ENCODE data around the gene ITGA1. TPM values are rescaled to one million over a fixed set of nuclear protein-coding genes. Genes with fewer than 3 reads are reported as not detected.
"Not testable (repeated sequence)": the region's sequence is repeated elsewhere in the genome, so short reads cannot be mapped to it uniquely, and the experiment has no call there.

ITGA1 gene
- total RNA-seq, 1 experiment from 2014 or later: 21.1 TPM

DNA sequence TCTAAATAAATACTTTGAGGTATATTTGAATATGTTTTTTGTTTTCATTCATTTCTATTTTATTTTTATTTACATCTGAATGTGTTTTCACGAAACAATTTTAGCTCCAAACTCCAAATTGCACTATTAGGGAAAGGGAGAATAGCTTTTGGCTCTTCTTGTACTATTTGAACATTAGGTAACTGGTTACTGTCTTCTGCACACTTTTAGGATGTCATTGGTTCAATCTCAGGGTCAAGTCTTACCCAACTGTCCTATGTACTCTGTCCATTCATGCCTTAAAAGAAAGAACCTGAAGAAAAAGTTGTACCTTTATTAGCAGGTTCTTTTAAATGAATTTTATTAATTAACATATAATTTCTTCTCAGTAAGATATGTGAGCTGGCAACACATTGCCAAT is 51.6 kb downstream of the ITGA1 start:
- in situ Hi-C loops (cut with HindIII; ENCODE audit: low pct_unique_long_range_greater_than_20kb, low sequenced_read_pairs): no loop called here

DNA sequence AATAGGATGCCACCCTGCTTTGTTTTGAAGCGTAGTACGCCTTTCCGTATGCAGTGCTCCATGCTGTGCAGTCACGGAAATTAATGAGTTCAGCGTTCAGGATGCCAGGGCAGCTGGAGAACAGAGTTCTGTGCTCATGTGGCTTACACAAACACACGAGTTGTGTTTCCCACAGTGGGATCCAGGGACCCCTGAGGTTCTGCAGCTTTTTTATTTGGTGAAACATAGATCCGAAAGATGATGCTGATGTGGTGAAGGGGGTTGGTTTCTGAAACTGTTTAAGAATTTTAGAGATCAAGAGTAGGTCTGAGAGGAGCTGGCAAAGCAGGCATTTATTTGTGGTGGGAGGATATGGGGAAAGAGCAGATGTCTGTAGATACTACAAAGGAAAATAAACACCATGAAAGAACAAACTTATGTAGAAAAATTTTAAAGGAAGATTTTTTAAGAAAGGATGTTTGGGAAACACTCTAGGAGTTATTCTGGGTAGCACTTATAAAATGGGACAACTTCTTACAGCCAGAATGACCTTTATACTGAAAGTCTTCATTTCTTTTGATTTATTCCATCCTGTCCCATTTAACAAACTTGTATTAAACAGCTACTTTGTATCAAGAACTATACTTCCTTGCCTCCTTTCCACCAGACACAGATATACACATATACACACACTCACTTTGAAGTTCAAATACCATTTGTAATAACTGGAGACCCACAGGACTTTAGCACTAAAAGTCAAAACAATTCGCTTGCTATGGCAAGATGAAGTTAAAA is 52.7 kb downstream of the ITGA1 start:
- in situ Hi-C loops (cut with HindIII; ENCODE audit: low pct_unique_long_range_greater_than_20kb, low sequenced_read_pairs): no loop called here
- no peak for DNase-seq (ENCODE audit: low read depth, low spot score)

More for the DNA sequence above, 51.6 kb downstream of the ITGA1 start:
- no peak for DNase-seq (ENCODE audit: low read depth, low spot score)

DNA sequence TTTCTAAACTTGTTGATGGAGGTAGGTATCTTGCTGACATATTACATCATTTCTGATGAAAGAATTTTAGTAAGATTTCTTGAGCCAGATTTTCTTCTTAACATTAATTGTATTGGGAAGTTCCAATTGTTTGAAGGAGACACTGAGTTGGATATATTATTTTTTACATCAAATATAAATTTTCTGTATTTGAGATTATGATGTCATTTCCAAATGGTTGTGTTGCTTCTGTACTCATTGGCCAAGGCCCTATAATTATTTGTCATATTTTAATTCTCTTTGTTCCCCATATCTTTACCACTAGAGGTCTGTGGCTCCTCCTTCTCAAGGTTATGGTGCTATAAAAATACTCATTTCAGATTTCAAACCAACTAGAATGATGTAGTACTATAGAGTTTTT is 53.4 kb downstream of the ITGA1 start:
- no peak for DNase-seq (ENCODE audit: low read depth, low spot score)
- in situ Hi-C loops (cut with HindIII; ENCODE audit: low pct_unique_long_range_greater_than_20kb, low sequenced_read_pairs): no loop called here

GRCh38 chr5:52842111-52842510 is 54.4 kb downstream of the ITGA1 start:
- in situ Hi-C loops (cut with HindIII; ENCODE audit: low pct_unique_long_range_greater_than_20kb, low sequenced_read_pairs): no loop called here
- no peak for DNase-seq (ENCODE audit: low read depth, low spot score)

DNA sequence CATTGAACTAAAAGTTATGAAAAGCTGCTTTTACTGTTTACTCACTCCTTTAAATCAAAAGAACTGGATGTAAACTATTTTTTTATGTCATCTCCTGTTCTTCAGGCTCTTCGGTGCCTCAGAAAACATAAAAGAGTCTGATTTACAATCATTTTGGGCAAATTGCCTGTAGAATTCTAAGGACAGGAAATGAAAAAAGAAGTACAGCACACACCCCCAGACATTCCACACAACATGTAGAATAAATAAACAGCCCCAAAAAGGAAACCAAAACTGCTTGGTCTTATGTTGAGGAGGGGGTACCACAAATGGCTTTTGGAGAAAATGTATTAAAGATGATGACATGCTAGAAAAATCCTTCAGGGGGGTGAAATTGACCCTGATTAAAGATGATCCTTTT is 57.2 kb downstream of the ITGA1 start:
- no peak for DNase-seq (ENCODE audit: low read depth, low spot score)
- in situ Hi-C loops (cut with HindIII; ENCODE audit: low pct_unique_long_range_greater_than_20kb, low sequenced_read_pairs): no loop called here

GRCh38 chr5:52846182-52846842 is 58.6 kb downstream of the ITGA1 start:
- DNase-seq (ENCODE audit: low read depth, low spot score): no peak
- in situ Hi-C loops (cut with HindIII; ENCODE audit: low pct_unique_long_range_greater_than_20kb, low sequenced_read_pairs): no loop called here

- DNase-seq (ENCODE audit: low read depth, low spot score); in situ Hi-C loops (cut with HindIII; ENCODE audit: low pct_unique_long_range_greater_than_20kb, low sequenced_read_pairs): not testable (repeated sequence)
Measured at GRCh38 chr5:52848688-52849087, 61.0 kb downstream of the ITGA1 start.

DNA sequence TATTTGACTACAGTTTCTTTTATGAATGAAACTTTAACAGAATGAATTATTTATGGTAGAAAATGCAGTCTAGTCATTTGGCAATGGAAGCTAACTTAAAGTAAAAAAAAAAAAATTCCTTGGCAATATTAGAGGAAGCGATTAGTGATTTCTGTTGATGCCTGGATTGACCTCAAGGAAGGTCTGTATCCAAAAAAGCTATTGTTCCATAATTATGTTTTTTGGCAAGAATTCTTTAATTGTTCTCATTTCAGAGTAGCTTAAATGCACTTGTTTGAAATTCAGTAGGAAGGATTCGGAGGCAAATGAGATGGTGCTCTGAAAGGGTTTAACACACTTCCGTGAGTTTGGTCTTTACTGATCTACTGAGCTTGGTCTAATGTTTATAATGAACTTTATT is 61.8 kb downstream of the ITGA1 start:
- no peak for DNase-seq (ENCODE audit: low read depth, low spot score)
- in situ Hi-C loops (cut with HindIII; ENCODE audit: low pct_unique_long_range_greater_than_20kb, low sequenced_read_pairs): no loop called here

- in situ Hi-C loops (cut with HindIII; ENCODE audit: low pct_unique_long_range_greater_than_20kb, low sequenced_read_pairs): no loop called here
- no peak for DNase-seq (ENCODE audit: low read depth, low spot score)
Measured at GRCh38 chr5:52853650-52854049, 65.9 kb downstream of the ITGA1 start.

DNA sequence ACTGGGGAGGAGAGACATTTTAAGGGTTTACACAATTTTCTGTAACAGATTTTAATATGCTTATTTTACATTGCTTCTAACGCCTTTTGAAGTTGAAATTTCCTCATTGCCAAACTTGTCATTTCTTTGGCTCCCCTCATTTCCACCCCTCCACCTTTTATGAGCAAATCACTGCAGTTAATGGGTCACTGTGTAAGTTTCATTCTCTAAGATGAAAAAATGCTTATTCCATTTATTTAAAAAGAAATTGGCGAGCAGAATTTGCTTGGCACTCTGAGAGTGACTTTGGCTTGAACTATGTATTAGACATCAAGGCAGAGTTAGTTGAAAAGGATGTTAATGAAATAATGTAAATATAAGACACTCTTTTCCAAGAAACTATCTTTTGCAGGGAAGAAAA is 66.6 kb downstream of the ITGA1 start:
- DNase-seq (ENCODE audit: low read depth, low spot score): no peak
- in situ Hi-C loops (cut with HindIII; ENCODE audit: low pct_unique_long_range_greater_than_20kb, low sequenced_read_pairs): no loop called here

DNA sequence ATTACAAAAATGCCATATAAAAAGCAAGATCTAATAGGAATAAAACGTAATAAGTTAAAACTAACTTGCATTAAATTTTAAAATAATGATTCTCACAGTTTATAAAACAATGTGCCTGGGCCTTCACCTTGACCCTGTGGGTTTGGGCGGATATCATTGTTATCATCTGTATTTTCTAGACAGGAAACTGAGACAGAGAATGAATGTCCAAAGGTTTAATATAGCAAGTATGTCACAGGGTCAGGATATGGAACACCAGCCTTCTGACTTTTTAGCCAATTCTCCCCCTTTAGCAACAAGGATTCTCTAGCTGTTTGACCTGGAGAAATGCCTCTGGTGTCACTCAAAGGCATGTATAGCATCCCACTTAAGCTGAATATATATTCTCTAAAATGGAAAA is 67.2 kb downstream of the ITGA1 start:
- in situ Hi-C loops (cut with HindIII; ENCODE audit: low pct_unique_long_range_greater_than_20kb, low sequenced_read_pairs): no loop called here
- DNase-seq (ENCODE audit: low read depth, low spot score): no peak

DNA sequence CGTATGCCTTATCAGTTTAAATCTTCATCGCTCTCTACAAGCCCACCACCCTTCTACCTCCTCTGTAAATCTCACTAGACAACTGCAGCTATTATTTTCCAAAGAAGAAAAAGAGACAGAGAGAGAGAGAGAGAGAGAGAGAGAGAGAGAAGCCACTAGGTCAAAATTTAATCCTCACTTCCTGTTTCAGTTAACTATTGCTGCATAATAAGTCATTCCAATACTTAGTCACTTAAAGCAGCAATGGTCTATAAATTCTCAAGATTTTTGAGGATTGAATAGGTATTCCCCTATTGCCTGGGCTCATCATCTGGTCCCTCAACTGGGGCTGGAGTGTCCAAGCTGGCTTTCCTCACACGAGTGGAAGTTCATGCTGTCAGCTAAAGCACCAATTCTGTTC is 68.8 kb downstream of the ITGA1 start:
- in situ Hi-C loops (cut with HindIII; ENCODE audit: low pct_unique_long_range_greater_than_20kb, low sequenced_read_pairs): no loop called here
- DNase-seq (ENCODE audit: low read depth, low spot score): no peak

DNA sequence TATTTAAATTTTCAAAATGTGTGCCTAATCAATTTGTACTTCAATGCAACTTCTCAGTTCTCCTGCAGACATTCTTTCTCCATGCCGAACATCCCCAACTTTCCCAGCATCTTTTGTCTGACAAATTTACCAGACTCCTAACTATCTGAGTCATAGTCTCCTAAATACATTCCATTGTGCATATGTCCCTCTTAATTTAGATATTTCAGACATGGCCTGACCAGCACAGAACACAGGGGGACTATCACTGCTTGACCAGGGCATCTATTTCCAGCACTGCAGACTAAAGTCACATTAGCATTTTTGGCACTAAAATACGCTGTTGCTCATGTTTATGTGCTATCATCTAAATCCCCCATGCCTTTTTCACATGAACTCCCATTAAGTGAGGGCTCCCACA is 71.9 kb downstream of the ITGA1 start:
- in situ Hi-C loops (cut with HindIII; ENCODE audit: low pct_unique_long_range_greater_than_20kb, low sequenced_read_pairs): no loop called here
- no peak for DNase-seq (ENCODE audit: low read depth, low spot score)

DNA sequence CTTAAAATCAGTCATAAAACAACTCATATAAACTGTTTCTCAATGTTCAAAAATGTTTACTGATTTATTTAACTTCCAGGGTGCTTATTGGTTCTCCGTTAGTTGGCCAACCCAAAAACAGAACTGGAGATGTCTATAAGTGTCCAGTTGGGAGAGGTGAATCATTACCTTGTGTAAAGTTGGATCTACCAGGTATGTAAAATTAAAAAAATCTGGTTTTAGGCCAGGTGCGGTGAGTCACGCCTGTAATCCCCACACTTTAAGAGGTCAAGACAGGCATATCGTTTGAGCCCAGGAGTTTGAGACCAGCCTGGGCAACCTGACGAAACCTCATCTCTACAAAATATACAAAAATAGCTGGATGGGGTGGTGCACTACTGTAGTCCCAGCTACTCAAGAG is 73.7 kb downstream of the ITGA1 start:
- no peak for DNase-seq (ENCODE audit: low read depth, low spot score)
- in situ Hi-C loops (cut with HindIII; ENCODE audit: low pct_unique_long_range_greater_than_20kb, low sequenced_read_pairs): no loop called here

DNA sequence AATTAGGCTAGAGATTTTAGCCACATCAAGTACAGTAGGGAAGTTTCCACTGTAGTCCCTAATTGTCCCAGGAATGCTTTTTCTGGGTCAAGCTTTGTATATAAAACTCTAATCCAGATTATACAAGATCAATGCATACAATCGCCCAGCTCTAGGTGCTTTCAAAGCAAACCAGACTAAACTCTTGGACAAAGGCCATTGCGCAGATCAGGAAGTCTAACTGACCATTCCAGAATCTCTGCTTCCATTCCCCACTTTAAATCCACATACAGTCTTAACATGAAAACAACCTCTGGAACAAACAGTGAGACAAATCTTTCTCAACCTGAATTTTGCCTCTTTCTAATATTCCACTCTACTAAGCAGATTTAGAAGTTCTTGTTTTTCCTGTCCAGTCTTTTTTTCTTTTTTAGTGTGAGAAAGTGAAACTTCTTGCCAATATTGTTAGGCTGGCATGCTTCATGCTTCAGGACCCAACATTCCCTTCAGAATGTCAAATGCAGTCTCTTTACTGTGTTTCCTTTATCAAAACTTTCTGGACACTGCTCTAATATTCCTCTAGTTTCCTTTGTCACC is 76.1 kb downstream of the ITGA1 start:
- no peak for DNase-seq (ENCODE audit: low read depth, low spot score)
- in situ Hi-C loops (cut with HindIII; ENCODE audit: low pct_unique_long_range_greater_than_20kb, low sequenced_read_pairs): no loop called here

- no peak for DNase-seq (ENCODE audit: low read depth, low spot score)
- in situ Hi-C loops (cut with HindIII; ENCODE audit: low pct_unique_long_range_greater_than_20kb, low sequenced_read_pairs): no loop called here
Measured at GRCh38 chr5:52864371-52864770, 76.7 kb downstream of the ITGA1 start.

DNA sequence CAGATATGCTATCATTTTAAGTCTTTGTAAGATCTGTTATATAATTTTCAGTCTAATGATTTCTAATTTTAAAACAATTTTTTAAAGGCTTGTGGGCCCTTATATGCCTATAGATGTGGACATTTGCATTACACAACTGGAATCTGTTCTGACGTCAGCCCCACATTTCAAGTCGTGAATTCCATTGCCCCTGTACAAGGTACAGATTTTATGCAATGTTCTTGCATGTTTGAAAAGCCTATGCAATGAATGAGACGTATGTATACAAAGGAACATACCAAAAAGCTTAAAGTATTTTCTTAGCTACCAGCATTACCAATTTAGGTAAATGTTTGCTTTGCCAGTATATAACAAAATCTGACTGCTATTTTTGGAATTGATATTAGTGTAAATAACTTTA is 77.2 kb downstream of the ITGA1 start:
- in situ Hi-C loops (cut with HindIII; ENCODE audit: low pct_unique_long_range_greater_than_20kb, low sequenced_read_pairs): no loop called here
- no peak for DNase-seq (ENCODE audit: low read depth, low spot score)

DNA sequence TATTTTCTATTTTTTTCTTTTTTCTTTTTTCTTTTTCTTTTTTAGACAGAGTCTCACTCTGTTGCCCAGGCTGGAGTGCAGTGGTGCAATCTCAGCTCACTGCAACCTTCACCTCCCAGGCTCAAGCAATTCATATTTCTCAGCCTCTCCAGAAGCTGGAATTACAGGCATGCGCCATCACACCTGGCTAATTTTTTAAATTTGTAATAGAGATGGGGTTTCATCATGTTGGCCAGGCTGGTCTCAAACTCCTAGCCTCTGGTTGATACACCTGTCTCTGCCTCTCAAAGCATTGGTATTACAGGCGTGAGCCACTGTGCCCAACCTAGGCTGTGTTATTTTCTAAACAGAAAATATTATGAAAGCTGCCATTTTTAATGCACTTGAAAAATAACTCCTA is 78.3 kb downstream of the ITGA1 start:
- DNase-seq (ENCODE audit: low read depth, low spot score); in situ Hi-C loops (cut with HindIII; ENCODE audit: low pct_unique_long_range_greater_than_20kb, low sequenced_read_pairs): not testable (repeated sequence)

DNA sequence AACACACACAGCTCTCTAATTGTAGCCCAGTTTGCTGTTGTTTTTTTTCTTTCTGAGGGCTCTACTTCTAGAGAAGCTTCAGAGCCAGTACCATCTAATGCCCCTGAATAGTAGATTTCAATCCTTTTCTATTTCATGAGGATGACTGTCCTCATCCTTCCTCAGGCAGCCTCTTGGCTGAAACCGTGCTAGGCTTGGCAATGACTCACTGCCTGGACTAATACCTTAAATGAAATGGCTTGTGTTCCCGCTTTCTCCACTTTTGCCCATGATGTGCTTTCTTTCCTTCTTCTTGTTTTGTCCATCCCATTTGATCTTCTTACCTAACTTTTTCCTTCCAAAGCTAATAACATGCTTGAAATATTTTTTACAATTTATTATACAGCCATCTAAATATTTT is 80.1 kb downstream of the ITGA1 start:
- no peak for DNase-seq (ENCODE audit: low read depth, low spot score)
- in situ Hi-C loops (cut with HindIII; ENCODE audit: low pct_unique_long_range_greater_than_20kb, low sequenced_read_pairs): no loop called here
